Mesothelial cell of epicardium (in vitro differentiated cells): Measurements from ENCODE around the gene MMP20. TPM values are rescaled to one million over a fixed set of nuclear protein-coding genes. Genes with fewer than 3 reads are reported as not detected.
"Not testable (repeated sequence)": the region's sequence is repeated elsewhere in the genome, so short reads cannot be mapped to it uniquely, and the experiment has no call there.

Experiments used
- DNase-seq, 2 experiments: peaks; one replicate each; pipeline ENCODE4 v3.0.0; 2021; ENCODE audit warnings: low spot score in 2 of 2; ENCODE audit not compliant: unreplicated experiment in 2 of 2
- H3K27ac Mint-ChIP-seq: 2 replicates; pipeline ENCODE4 v1.8.0; 2021; ENCODE audit warnings: mixed read lengths
- H3K27me3 Mint-ChIP-seq: 2 replicates; pipeline ENCODE4 v1.8.0; 2021; ENCODE audit warnings: low read depth, mixed read lengths
- H3K36me3 Mint-ChIP-seq: 2 replicates; pipeline ENCODE4 v1.8.0; 2021; ENCODE audit warnings: mixed read lengths
- H3K4me1 Mint-ChIP-seq: 2 replicates; pipeline ENCODE4 v1.8.0; 2021; ENCODE audit warnings: mixed read lengths
- H3K4me3 Mint-ChIP-seq: 2 replicates; pipeline ENCODE4 v1.8.0; 2021; ENCODE audit warnings: mild to moderate bottlenecking, moderate library complexity, mixed read lengths
- H3K9me3 Mint-ChIP-seq: 2 replicates; pipeline ENCODE4 v1.8.0; 2021; ENCODE audit warnings: mixed read lengths
- CTCF ChIP-seq: fragments of 200-600 bp; sonication (generic); IDR thresholded peaks from one replicate; pipeline ENCODE4 v1.5.0; 2021; ENCODE audit warnings: antibody characterized with exemption; ENCODE audit not compliant: unreplicated experiment
- total RNA-seq: library from RNA; stranded (reverse); gene quantifications from 3 replicates; pipeline ENCODE4 v1.2.1, GENCODE V29; 2021

The MMP20 gene
- total RNA-seq, 1 donor from 2014 or later, result not detected

DNA sequence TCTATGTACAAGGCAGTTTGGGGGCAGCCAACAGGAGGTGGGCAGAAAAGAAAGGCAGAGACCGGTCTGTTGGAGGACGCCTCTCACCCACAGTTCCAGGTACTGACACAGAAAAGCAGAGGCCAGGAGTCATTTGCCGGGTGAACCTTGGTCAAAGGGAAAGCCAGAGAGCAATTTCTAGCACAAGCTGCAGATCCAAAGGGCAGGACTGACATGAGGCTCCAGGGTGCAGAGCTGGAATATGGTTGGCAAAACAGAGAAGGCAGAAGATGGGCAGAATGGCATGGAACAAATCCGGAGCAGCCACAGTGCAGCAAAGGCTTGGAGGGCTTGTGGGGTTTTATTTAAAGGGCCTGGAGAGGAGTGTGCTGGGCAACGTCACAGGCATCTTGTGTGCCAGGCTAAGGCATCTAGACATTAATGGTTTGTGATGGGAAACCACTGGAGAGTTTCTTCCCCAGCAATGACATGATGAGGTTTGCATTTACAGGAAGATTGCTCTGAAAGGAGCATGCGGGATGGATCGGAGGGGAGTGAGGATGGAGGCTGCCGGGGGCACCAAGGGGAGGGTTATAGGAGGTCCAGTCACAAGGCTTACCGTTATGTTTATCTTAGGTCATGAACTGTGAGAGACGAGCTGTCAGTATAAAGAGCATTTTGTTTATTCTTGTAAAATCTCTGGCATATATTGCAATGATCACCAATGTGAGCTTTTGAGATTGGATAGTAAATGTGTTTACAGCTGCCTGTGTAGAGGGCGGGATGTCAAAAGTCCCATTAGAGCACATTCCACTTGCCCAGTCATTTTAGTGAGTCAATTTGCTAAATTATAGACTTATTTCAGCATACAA lies 5.7 kb upstream of the MMP20 start:
- H3K4me1 Mint-ChIP-seq, result no peaks in the 10 kb centered on the region
- peaks cover 1% of the 10 kb centered on the region for H3K27me3 Mint-ChIP-seq
- DNase-seq, result no peak
- H3K36me3 Mint-ChIP-seq, result no peaks in the 10 kb centered on the region
- TF ChIP-seq CTCF, result no peak
- no peak overlapping the region for H3K27ac Mint-ChIP-seq
- no peaks in the 10 kb centered on the region for H3K9me3 Mint-ChIP-seq
- no peak overlapping the region for H3K4me3 Mint-ChIP-seq

DNA sequence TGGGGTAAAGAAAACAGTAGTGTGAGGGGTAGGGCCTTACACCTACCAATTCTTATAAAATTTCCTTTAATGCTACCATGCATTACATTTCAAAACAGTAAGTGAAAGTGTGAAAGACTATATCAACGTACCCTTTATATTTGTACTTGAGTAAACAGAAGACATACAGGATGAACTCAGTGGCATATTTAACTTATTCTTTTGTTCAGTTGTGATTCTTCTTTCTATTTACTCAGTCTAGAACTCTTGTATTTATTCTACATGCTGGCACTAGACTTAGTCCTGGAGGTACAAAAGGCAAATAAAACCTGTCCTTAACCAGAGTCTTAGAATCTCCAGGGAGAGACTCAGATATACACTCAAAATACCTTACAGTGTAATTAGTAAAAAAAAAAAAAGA lies 4.8 kb upstream of the MMP20 start:
- DNase-seq, H3K27ac Mint-ChIP-seq, H3K4me3 Mint-ChIP-seq, H3K27me3 Mint-ChIP-seq, H3K4me1 Mint-ChIP-seq, H3K36me3 Mint-ChIP-seq, H3K9me3 Mint-ChIP-seq: not testable (repeated sequence)

DNA sequence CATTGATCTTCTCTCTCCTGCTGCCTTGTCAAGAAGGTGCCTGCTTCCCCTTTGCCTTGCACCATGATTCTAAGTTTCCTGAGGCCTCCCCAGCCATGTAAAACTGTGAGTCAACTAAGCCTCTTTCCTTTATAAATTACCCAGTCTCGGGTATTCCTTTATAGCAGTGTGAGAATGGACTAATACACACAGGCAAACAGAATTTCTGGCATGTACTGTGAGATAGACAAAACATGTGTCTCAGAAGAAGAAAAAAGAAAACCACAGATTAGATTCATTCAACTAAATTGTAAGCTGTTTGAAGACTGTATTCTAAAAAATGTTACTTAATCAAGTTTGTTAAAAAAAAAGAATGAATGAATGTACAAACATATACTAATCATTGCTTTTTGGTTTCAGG lies 1.5 kb upstream of the MMP20 start:
- no peaks in the 10 kb centered on the region for H3K36me3 Mint-ChIP-seq
- no peak overlapping the region for H3K4me3 Mint-ChIP-seq
- TF ChIP-seq CTCF, result no peak
- no peak overlapping the region for H3K27ac Mint-ChIP-seq
- no peak for DNase-seq
- H3K9me3 Mint-ChIP-seq, result no peaks in the 10 kb centered on the region
- H3K4me1 Mint-ChIP-seq, result no peaks in the 10 kb centered on the region
- peaks cover 1% of the 10 kb centered on the region for H3K27me3 Mint-ChIP-seq

GRCh38 chr11:102623998-102624397 lies 1.1 kb downstream of the MMP20 start:
- no peak for DNase-seq
- Mint-ChIP-seq H3K27me3 (no peaks in the 10 kb centered on the region), H3K4me1 (no peaks in the 10 kb centered on the region), H3K9me3 (no peaks in the 10 kb centered on the region), H3K4me3 (no peak overlapping the region), H3K27ac (no peak overlapping the region), H3K36me3 (no peaks in the 10 kb centered on the region)
- TF ChIP-seq CTCF, result no peak

GRCh38 chr11:102623128-102623527 lies 2.0 kb downstream of the MMP20 start:
- Mint-ChIP-seq H3K27ac (no peak overlapping the region), H3K27me3 (no peaks in the 10 kb centered on the region), H3K4me1 (no peaks in the 10 kb centered on the region), H3K36me3 (no peaks in the 10 kb centered on the region), H3K4me3 (no peak overlapping the region), H3K9me3 (no peaks in the 10 kb centered on the region)
- TF ChIP-seq CTCF, result no peak
- DNase-seq, result no peak

GRCh38 chr11:102622258-102622657 lies 2.9 kb downstream of the MMP20 start:
- TF ChIP-seq CTCF, result no peak
- H3K27ac Mint-ChIP-seq, result no peak overlapping the region
- no peak for DNase-seq
- H3K9me3 Mint-ChIP-seq, result no peaks in the 10 kb centered on the region
- peaks cover 5% of the 10 kb centered on the region for H3K4me1 Mint-ChIP-seq
- no peaks in the 10 kb centered on the region for H3K27me3 Mint-ChIP-seq
- no peak overlapping the region for H3K4me3 Mint-ChIP-seq
- no peaks in the 10 kb centered on the region for H3K36me3 Mint-ChIP-seq
